HUES64 (cell line): ENCODE data around the gene TLE4.

ENCODE experiments used
- H3K27ac ChIP-seq: 2 replicates; pipeline ENCODE4 v1.7.0; 2013; ENCODE audit warnings: low read depth, low read length, inconsistent platforms
- H3K27me3 ChIP-seq: 2 replicates; pipeline ENCODE4 v1.6.1; 2013; ENCODE audit warnings: mild to moderate bottlenecking, low read length; ENCODE audit not compliant: insufficient read depth
- H3K36me3 ChIP-seq: 2 replicates; pipeline ENCODE4 v1.6.1; 2013; ENCODE audit warnings: mild to moderate bottlenecking, low read length; ENCODE audit not compliant: insufficient read depth
- H3K4me1 ChIP-seq: 2 replicates; pipeline ENCODE4 v1.6.1; 2013; ENCODE audit warnings: mild to moderate bottlenecking, low read length, moderate library complexity; ENCODE audit not compliant: insufficient read depth
- H3K4me3 ChIP-seq: 2 replicates; pipeline ENCODE4 v1.5.1; 2013; ENCODE audit warnings: mild to moderate bottlenecking, low read length, moderate library complexity
- H3K9ac ChIP-seq: 2 replicates; pipeline ENCODE4 v1.6.1; 2013; ENCODE audit warnings: mild to moderate bottlenecking, low read depth, low read length
- H3K9me3 ChIP-seq: 2 replicates; pipeline ENCODE4 v1.6.1; 2013; ENCODE audit warnings: low read depth, low read length; ENCODE audit not compliant: insufficient read depth
- WGBS: fragments of 150-250, 120-280 bp; methylation state at CpG from one replicate; pipeline ENCODE4 v1.1.7; 2013; ENCODE audit warnings: missing lambda C conversion rate; 5-methylcytosine and 5-hydroxymethylcytosine counted together

TLE4 gene

DNA sequence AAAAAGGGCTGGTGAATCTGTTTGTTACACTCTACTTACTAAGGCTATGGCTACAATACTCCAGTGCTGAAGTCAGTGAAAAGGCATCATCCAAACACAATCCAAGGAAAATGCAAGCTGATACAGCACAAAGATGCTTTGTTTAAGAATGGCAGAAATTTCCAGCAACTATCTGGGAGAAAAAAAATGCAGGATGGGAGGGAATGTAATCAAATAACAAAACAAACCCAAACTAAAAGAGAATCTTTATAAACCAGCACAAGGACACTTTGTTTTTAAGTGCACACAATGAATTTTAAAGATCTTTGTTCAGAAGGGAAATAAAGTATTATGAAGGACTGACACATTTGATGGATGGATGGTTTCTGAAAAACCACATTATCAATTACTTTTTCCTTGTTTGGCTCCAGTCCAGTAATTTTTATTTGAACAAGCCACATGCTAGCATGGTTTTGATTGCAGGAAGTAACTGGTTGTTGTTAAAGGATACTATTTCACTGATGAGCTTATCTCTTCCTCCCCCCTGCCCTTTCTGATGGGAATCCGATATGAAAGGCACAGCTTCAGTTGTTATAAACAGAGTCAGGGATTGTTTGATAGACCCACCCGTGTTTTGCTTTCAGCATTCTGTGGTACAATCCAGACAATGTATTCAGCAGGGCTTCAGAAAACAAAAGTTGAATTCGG, 12.1 kb upstream of the TLE4 start:
- Histone ChIP-seq H3K4me1 (peaks cover 8% of the 10 kb centered on the region; the same call in 1 of the 2 replicates), H3K27ac (no peak overlapping the region), H3K9me3 (no peaks in the 10 kb centered on the region), H3K27me3 (no peaks in the 10 kb centered on the region), H3K9ac (no peak overlapping the region), H3K36me3 (no peaks in the 10 kb centered on the region), H3K4me3 (no peak overlapping the region)
- WGBS, result 88% methylated on average over 3 of the region's 3 CpGs

DNA sequence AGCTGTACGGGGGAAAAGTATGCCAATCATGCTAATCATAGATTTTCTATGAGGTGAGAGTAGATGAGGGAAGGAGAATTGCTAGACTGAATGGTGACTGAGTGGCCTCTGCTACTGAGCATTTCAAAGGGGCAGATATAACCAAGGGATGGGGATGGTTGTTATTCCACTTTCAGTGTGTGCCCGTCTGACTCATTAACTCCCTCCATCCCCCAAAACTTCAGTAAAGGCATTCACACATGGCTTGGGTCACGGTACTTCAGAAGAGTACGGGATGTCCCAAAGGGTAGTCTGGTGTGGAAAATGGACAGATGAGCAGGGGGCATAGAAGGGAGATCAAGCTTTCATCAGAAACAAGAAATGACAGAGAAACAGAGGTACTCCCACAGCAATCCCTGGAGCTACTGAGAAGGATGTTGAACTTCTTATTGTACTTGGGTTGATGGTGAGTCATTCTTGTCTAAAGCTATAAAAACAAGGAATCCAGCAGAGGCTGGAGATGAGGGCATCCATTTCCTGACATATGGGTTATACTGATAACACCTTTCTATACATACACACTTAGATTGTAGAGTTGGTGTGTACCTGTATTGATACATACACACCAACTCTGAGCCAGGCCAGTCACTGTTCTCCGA, 8.9 kb upstream of the TLE4 start:
- no peak overlapping the region for H3K9ac ChIP-seq
- H3K9me3 ChIP-seq, result no peaks in the 10 kb centered on the region
- 96% methylated on average over 3 of the region's 5 CpGs for WGBS

DNA sequence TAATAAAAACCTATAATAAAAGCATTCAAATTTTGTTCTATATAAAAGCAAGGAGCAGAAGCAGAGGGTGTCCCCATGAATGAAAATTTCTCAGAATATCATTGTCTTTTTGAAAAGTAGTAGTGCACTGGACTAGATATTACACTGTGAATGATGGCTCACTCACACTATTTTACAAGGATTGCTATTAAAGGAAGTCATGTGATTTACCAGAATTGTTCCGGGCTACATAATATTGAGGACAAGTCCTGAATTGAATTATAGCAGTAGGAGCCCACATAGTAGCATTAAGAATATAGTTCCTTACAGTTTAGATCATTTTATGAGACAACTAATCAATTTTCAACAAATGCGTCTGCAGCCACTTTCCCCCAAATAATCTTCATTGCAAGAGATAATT, 7.7 kb upstream of the TLE4 start:
- no peak overlapping the region for H3K9ac ChIP-seq
- H3K27me3 ChIP-seq, result no peaks in the 10 kb centered on the region
- no peaks in the 10 kb centered on the region for H3K36me3 ChIP-seq
- no peak overlapping the region for H3K27ac ChIP-seq
- peaks cover 8% of the 10 kb centered on the region; the same call in 1 of the 2 replicates for H3K4me1 ChIP-seq
- no peak overlapping the region for H3K4me3 ChIP-seq
- 100% methylated on average over 1 of the region's 2 CpGs for whole genome bisulfite sequencing
- H3K9me3 ChIP-seq, result no peaks in the 10 kb centered on the region

More for the DNA sequence above, 8.9 kb upstream of the TLE4 start:
- H3K27ac ChIP-seq, result no peak overlapping the region
- H3K4me1 ChIP-seq, result peaks cover 8% of the 10 kb centered on the region; the same call in 1 of the 2 replicates
- H3K4me3 ChIP-seq, result no peak overlapping the region
- no peaks in the 10 kb centered on the region for H3K36me3 ChIP-seq
- H3K27me3 ChIP-seq, result no peaks in the 10 kb centered on the region

DNA sequence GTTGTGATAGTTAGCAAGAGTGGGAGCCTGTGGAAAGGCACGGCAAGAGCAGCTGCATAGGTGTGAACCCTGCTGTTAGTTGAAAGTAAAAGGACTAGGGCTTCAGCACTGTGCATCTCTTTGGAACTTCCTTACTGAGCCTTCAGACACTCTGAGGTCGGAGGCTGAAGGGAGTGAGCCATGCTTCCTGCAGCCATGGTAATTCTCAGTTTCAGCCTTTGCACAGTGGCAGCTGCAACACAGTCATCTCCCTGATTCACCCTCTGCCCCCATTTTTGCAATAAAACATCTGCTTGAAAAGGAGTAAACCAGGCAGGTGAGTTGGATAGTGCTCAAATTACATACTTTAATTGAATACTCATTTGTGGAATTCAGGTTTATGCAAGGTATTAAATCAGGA, 6.5 kb upstream of the TLE4 start:
- WGBS, result 90% methylated on average over 2 of the region's 2 CpGs
- Histone ChIP-seq H3K4me3 (no peak overlapping the region), H3K4me1 (no peaks in the 10 kb centered on the region; the same call in 1 of the 2 replicates), H3K9me3 (no peaks in the 10 kb centered on the region), H3K27me3 (peaks cover 3% of the 10 kb centered on the region; the same call in 1 of the 2 replicates), H3K9ac (no peak overlapping the region), H3K36me3 (no peaks in the 10 kb centered on the region), H3K27ac (no peak overlapping the region)

DNA sequence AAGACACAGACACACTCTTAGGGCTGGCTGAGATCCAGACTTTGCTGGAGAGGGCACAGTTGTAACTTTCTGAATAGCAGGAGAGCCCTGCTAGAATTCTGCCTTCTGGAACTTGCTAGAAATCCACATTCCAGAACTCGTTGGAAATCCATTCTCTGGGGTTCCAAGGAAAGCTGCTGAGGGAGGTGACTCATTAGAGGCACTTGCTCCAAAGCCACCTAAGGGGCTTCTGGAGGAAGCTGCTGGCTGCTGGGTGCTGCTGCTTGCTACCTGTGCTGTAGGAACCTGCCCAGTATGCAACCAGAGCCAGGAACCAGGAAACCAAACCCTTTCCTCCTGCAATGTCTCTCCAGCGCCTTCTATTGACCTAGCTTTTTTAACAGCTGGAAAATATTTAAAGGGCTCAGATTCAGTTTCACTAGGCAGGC, 4.1 kb upstream of the TLE4 start:
- H3K27ac ChIP-seq, result no peak overlapping the region
- no peaks in the 10 kb centered on the region; the same call in 1 of the 2 replicates for H3K4me1 ChIP-seq
- 73% methylated on average over 2 of the region's 2 CpGs for WGBS
- H3K9ac ChIP-seq, result no peak overlapping the region
- no peaks in the 10 kb centered on the region for H3K9me3 ChIP-seq
- no peak overlapping the region for H3K4me3 ChIP-seq
- H3K36me3 ChIP-seq, result no peaks in the 10 kb centered on the region
- peaks cover 3% of the 10 kb centered on the region; the same call in 1 of the 2 replicates for H3K27me3 ChIP-seq

DNA sequence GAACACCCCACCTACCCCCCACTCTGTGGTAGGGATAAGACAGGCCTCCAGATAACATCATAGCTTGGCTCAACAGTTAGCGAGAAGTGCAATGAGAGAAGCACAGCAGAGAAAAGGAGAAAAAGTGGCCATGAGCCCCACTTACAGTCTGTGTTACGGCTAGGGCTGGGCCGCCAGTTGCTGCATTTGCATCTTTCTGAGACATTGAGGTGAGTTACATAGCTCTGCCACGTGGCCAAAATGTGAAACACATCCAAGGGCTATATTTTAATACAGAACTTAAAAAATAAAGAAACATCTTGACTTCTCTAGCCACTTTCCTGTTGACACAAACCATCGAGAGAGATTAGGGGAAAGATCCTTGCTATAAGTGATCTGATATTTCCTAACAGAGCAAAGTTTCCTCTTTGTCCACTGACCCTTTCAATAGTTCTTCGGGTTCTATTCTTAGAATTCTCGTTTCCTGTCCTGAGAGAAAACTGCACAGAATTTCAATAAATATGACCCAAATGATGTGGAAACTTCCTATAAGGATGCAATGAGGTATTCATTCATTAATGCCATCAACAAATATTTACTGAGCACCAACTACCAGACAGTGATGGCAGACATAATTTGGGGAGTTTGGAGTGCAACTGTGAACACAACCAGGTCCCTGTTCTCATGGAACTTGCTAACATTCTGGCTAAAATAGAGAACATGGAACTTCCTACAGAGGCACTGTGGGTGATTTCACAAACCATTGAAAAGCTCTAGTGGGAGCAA, 3.2 kb upstream of the TLE4 start:
- no peaks in the 10 kb centered on the region for H3K36me3 ChIP-seq
- no peaks in the 10 kb centered on the region for H3K9me3 ChIP-seq
- H3K27ac ChIP-seq, result no peak overlapping the region
- H3K9ac ChIP-seq, result no peak overlapping the region
- 93% methylated on average over 7 of the region's 7 CpGs for WGBS
- H3K4me1 ChIP-seq, result no peaks in the 10 kb centered on the region; the same call in 1 of the 2 replicates
- H3K27me3 ChIP-seq, result peaks cover 3% of the 10 kb centered on the region; the same call in 1 of the 2 replicates
- no peak overlapping the region for H3K4me3 ChIP-seq

DNA sequence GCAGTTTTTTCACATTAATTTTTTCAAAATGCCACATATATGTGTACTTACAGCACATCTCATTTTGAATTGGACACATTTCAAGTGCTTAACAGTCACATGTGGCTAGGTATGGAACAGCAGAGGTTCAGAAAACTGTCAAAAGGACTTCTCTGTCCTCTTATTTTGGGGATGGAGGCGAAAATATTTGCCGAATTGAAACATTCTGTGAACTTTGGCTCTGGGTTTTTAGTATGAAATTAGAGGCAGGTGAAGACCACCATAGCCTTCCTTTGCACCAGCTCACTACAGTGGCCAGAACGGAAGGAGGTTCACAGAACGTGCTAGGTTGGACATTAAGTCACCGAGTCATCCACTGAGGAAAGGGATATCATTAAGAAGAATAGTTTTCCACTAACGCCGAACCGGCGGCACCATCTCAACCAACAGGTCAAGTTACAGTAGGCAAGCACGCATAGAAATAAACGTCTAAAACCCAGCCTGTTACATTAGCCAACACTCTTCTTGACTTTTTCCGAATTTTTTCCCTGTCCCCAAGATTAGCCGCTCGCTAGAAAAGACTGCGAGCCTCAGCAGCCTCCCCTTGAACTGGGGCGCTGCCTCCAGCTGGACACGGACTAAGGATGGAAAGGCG, 1.8 kb upstream of the TLE4 start:
- peak overlapping the region; percentile 88 for H3K4me3 ChIP-seq
- peak overlapping the region; percentile 90 for H3K9ac ChIP-seq
- peak overlapping the region; percentile 97; the same call in 1 of the 2 replicates for H3K27ac ChIP-seq
- H3K27me3 ChIP-seq, result peaks cover 3% of the 10 kb centered on the region; the same call in 1 of the 2 replicates
- peaks cover 8% of the 10 kb centered on the region for H3K4me1 ChIP-seq
- 14% methylated on average over 18 of the region's 18 CpGs for WGBS
- H3K9me3 ChIP-seq, result no peaks in the 10 kb centered on the region
- peaks cover 7% of the 10 kb centered on the region; the same call in 1 of the 2 replicates for H3K36me3 ChIP-seq

DNA sequence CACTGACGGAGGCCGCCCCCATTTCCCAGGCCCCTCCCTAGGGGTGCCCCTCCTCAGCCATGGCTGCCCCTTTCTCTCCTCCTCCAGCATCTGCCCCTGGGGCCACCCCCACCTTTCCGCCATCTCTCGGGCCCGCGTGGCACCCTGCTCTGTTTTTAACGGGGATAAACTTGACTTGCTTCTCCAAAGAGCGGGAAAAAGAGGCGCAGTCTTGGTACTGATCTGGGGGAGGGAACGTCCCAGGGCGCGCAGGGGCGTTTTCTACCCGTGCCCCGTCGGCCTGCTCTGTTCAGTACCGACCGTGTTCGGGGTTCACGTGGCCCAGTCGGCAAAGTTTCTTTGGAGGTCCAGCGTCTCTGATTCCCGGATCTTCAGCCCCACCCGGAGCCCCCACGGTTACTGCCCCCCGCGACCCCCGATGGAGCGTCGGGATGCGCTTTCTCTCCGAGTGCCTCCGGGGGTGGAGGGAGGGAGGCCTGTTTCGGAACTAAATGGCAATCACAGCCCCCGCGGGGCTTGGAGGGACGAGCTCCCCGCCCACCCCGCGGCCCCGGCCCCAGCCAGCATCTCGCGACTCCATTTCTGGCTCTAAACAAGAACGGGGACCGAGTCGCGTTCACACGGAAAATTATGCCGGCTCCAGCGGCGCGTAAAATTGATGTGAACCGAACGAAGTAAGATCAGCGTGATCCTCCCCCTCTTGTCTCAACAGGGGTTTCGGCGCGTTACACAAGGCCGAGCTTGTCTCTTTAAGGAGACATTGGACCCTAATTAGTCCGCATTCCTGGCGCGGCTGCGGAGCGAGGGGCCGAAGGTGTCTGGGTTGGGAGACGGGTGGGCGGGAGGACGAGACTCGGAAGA, 1.1 kb upstream of the TLE4 start:
- Histone ChIP-seq H3K4me3 (peak overlapping the region; percentile 88), H3K36me3 (peaks cover 14% of the 10 kb centered on the region; the same call in 1 of the 2 replicates), H3K9ac (peak overlapping the region; percentile 90), H3K4me1 (peaks cover 15% of the 10 kb centered on the region), H3K9me3 (no peaks in the 10 kb centered on the region), H3K27ac (peak overlapping the region; percentile 97), H3K27me3 (peaks cover 3% of the 10 kb centered on the region; the same call in 1 of the 2 replicates)
- under 1% methylated on average over 69 of the region's 69 CpGs for WGBS

DNA sequence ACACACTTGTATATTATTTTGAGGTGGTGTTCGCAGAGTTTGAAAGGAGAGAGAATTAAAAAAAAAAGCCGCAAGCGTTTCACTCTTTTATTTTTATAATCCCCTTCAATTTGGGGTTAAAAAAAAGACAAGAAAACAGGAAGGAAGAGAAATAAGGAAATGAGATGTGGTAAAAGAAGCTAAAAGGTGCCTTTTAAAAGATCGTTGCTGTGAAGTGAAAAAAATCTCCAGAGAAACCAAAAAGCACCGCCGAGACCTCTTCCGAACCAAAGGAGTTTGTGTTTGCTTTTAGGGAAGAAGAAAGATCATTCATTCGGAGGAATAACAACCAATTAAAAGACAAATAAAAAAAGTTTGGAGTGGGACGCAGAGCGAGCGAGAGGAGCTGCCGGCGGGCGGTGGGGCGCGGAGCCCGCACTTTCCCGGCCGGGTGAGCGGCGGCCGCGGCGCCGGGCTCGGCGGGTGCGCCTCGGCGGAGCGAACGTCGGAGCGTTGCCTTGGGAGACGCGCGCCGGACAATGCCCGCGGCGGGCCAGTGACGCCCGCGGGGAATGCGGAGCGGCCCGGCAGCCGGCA, 355 bp downstream of the TLE4 start:
- under 1% methylated on average over 44 of the region's 48 CpGs for WGBS
- Histone ChIP-seq H3K36me3 (peaks cover 27% of the 10 kb centered on the region), H3K4me1 (peaks cover 19% of the 10 kb centered on the region), H3K27ac (peak overlapping the region; percentile 54; the same call in 1 of the 2 replicates), H3K27me3 (peaks cover 3% of the 10 kb centered on the region; the same call in 1 of the 2 replicates), H3K4me3 (peak overlapping the region; percentile 69), H3K9me3 (no peaks in the 10 kb centered on the region), H3K9ac (peak overlapping the region; percentile 79)
